ENCODE results near the gene ZNF618.

ZNF618 gene

DNA sequence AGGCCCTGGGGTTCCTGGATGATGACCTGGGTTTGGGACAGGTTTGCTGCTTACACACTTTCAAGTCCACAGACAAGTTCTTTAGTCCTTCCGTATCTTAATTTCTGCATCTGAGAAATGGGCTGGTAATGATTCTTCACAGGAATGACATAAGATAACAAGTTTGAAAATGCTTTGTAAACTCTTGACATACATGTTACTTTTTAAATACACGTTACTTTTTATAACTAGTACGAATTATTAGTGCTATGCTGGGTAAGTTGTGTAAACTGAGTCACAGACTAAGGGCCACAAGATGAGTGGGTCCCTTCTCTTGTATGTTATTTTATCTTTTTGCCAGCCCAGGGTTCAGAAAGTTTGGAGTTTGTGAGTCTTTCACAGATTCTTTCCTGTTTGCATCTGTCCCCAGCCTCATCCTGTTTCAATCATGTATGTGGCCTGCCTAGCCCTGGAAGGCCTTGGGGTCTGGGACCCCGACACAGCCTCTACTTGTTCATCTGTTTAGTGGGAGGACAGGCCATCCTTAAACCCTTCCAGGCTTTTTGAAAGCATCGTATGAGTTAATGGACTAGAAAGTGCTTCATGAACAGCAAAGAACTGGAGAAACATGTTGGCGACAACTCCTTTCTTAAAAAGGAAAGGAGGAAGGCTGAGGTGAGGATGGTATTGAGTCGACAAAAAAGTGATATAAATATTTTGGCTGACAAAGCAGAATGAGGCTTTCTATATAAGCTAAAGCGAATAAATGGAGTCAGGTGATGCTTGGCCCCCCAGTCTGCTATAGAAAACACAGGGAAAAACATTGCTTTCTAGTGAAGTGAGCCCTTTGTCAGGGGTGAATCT lies 9.3 kb downstream of the ZNF618 start:
- no peak for DNase-seq

DNA sequence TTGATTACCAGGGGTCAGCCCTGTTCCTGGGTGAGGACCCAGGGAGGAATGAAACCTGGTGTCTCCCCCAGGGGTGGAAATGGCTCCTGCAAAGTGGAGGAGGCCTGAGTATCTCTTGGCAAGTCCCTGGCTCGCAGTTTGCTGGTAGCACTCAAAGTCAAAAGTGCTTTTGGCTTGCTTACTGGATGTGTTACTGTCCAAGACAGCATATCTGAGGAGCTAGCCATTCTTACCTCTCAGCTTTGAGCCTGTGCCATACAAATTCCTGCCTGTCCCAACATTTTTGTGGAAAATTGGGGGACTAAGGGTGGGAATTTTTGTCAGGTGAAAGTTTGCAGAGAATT lies 9.9 kb downstream of the ZNF618 start:
- no peak for DNase-seq

DNA sequence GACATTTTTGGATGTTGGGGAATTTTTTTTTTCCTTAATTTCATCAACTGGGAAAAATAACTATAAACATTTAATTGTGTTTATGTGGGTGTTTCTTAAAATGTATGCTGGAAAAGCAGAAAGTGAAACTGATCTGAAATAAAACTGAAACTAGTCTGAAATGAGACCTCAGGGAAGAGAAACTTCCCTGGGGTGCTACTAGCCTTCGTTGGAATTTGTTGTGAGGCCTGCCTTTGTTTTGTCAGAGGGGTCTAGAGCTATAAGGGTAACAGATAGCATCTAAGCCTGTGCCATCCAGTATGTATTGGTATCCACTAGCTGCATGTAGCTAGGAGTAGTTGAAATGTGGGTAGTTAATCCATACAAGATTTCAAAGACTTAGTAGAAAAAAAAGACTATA lies 10.4 kb downstream of the ZNF618 start:
- no peak for DNase-seq

DNA sequence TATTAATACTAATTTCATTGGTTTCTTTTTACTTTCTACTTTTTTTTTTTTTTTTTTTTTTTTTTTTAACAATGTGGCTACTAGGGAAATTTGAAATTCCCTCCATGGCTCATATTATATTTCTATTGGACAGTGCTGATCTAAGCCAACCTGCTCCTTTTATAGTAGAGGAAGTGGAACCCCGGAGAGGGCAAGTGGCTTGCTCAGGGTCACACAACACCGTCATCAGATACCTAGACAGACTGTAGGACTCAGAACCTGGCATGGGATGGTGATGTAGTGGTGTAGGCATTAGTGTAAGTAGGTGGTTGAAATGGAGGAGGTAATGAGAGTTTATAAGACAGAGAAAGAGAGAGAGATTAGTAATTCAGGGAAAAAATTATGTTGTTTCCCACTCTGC lies 10.8 kb downstream of the ZNF618 start:
- DNase-seq: no peak

DNA sequence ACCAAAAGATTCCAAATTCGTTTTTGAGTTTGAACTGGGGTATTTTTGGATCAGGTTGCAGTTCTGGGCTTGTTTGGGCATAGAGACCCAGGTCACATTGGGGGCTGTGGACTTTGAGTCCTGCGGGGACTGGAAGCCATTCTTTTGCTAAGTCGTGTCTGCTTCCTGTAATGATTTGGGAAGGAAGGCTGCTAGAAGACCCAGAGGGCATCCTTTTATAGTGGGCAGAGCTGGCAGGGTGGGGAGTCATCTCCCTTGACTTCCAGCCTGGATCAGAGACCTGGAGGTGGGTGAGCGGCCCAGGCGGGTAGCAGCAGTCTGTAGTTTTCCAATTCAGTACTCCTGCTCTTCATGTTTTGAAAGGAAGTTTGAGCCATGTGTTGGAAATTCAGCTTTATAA lies 11.3 kb downstream of the ZNF618 start:
- DNase-seq: no peak

DNA sequence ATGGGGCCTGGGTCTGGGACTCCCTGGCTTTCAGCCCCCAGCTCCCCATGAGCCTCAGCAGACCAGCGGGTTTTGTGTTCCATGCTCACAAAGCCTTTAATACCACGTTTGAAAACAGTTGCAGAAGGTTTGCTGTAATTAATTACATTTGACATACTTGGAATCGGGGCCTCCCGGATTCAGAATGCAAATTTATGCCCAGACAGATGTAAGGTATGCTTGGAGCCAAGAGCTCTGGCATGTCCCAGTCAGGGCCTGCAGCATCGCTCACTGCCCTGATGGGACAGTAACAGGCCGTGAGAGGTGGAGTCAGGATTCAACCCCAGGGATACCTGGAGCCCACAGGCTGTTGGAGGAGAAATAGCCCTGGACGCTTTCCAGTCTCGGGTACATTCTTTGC lies 12.2 kb downstream of the ZNF618 start:
- DNase-seq: no peak

DNA sequence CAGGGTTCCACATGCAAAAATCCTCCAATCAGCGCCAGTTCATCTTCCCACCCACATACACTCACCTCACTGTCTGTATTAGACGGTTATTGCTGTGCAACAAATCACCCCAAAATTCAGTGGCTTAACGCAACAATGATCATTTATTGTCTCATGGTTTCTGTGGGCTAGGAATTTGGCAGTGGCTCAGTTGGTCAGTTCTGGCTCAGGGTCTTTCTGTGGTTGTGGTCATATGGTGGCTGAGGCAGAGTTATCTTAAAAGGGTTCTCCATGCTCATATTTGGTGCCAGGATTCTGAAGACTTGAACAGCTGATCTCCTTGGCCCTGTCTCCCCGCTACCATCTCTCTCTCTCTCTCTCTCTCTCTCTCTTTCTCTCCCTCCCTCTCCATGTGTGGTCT lies 12.9 kb downstream of the ZNF618 start:
- DNase-seq: no peak

DNA sequence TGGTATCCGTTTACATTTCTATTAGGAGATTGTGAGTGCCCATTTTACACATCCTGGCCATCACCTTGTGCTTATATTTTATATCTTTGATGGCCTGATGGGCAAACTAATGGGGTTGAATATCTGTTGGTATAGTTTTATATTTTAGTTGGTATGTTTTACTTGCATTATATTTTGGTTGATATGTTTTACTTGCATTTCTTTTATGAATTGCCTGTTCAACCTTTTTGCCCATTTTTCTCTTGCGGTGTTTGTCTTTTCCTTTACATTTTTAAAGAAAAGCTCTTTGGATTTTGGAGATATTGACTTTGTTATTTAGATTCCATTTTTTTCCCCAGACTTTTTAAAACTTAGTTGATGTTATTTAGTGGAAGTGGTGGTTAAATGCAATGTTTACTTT lies 14.6 kb downstream of the ZNF618 start:
- no peak for DNase-seq

DNA sequence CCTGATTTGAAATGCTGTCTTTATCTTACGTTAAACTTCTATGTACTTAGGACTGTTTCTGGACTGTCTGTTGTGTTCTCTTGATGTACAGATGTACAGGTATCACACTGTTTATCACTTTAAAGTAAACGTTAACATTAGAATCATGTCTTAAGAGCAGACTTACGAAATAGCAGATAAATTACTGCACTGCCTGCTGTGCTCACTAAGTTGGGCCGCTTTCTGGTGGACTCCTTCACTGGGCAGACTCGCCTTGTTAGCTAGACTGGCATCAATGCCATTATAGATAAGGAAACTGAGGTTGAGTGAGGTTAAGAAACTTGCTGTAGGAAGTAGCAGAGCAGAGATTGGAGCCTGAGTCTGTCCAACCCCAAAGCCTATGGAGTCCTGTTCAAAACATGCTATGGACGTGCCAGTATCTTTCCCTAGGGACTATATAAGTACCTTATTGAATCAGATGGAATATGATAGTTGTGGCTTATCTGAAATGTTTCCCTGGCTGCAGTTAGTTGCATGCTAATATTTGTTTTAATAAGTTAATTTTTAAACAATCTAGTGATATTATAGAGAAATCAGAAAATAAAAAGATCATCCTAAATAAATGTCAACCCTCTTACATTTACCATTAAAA lies 16.9 kb downstream of the ZNF618 start:
- no peak for DNase-seq

DNA sequence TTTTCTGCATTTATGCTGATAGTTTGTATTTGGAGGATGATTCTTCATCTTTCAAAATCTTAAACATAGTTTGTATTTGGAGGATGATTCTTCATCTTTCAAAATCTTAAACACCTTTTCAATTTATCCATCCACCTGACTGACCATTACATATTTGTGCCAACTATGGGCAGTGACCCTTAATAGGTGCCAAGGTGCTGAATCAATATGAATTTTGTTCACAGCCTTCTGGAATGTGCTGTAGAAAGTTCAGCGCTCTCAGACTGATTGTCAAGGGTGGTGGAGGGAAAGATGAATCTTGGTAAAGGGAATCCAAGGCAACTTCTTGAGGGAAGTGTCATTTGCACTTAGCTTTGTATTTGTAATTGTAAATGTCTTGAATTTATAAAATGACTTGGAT lies 18.1 kb downstream of the ZNF618 start:
- DNase-seq: no peak

DNA sequence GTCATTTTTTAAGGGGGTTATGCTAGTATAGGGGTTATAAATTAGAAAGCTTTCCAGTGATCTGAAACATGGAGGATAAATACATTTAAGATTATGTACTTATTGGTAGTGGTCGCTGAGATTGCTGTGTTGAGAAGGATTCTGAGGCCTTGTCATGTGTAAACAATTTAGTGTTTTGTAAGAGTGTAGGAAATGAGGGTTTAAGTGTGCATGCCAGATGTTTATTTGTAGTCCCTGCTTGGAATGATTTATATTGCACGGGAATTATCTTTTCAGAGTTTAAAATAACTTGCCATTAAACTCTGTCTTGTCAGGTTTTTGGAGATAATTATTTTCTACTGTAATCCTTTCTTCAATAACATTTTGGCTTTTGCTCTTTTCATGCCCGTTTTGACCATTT lies 19.4 kb downstream of the ZNF618 start:
- DNase-seq: no peak

DNA sequence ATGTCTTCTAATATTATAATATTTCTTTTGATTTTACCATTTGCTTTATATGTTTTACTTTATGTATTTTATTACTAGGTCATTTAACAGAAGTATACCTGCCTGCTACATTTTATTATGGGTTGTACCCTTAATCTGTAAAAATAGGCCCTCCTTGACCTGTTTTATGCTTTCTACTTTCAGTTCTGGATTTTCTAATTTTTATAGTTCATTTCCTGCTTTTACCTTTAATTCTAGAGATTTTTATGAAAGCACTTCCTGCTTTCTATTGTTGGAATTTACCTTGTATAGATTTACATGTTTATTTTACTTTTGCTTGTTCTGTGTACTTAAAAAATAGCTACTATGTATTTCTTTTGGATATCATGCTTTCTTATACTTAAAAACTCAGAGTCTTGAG lies 20.6 kb downstream of the ZNF618 start:
- DNase-seq: no peak

DNA sequence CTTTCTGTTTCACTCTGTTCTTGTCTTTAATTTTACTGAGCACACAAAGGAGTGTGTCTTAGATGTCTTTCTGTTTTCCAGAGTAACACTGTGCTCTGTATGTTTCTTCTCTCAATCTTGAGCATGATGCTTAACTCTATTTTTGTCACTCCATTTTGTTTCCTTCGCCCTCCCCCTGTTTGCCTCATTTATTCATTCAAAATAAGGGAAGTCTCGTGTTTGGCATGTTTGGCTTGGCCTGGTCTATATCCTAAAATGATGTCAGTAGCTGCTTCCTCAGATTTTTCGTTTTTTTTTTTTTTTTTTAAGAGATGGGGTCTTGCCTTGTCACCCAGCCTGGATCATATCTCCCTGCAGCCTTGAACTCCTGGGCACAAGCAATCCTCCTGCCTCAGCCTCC lies 22.0 kb downstream of the ZNF618 start:
- DNase-seq: no peak

DNA sequence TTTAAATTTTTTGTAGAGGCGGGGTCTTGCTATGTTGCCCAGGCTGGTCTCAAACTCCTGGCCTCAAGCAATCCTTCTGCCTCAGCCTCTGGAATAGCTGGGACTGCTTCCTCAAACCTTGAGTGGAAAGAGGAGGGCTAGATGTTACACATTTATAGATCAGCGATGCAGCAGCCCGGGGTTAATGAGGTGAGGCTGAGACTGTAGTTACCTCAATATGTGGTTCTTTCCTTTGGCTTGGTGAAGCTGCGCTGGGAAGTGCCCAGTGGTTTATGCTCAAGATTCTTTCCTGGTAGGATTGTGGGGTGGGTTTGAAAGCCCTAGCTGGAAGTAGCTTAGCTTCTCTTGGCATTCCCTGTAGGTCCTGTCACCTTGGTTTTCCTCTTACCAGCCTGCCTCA lies 22.5 kb downstream of the ZNF618 start:
- DNase-seq: no peak

DNA sequence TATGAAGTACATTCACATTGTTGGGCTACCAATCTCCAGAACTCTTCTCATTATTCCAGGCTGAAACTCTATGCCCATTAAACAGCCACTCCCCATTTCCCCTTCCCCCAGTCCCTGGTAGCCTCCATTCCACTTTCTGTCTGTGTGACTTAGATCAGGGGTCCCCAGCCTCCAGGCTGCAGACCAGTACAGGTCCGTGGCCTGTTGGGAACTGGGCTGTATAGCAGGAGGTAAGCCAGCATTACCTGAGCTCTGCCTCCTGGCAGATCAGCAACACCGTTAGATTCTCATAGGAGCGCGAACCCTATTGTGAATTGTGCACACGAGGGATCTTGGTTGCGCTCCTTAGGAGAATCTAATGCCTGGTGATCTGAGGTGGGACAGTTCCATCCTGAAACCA lies 23.1 kb downstream of the ZNF618 start:
- DNase-seq: no peak

DNA sequence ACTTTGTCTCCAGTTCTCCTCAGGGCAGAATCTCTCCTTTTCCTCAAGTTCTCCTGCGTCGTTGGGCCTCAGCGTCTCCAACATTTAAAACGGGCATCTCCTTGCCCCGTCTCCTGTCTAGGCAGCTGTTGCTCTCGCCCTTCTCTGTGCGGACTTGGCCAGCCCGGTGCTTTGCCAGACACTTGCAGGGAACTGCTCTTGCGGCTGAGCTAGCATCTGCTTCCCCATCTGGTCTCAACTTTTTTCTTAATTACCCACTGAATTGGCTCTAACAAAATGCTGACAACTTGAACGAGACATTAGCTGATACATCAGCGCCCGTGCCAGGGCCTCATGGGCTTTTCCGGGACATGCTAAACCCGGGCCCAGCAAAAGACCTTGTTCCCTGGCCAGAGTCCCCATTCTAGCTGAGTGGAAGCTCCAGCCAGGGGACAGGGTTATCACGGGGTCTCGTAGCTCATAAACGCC lies 25.1 kb downstream of the ZNF618 start:
- no peak for DNase-seq

DNA sequence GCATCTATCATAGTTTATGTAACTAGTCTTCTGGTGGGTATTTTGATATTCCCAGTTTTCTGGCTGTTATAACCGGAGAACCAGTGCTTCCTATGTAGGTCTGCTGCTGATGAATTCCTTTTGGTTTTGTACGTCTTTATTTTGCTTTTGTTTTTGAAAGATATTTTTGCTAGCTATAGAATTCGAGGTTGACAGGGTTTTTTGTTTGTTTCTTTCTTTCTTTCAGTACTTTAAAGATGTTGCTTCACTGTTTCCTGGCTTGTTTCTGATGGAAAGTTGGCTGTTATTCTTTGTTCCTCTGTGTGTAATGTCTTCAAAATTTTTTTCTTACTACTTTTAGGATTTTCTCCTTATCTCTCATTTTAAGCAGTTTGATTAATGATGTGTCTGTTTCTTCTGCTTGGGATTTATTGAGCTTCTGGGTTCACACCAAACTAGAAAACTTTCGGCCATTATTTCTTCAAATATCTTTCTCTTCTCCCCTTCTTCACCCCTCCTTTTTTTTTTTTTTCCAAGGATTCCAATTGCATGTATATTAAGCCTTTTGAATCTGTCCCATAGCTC lies 27.5 kb downstream of the ZNF618 start:
- no peak for DNase-seq

DNA sequence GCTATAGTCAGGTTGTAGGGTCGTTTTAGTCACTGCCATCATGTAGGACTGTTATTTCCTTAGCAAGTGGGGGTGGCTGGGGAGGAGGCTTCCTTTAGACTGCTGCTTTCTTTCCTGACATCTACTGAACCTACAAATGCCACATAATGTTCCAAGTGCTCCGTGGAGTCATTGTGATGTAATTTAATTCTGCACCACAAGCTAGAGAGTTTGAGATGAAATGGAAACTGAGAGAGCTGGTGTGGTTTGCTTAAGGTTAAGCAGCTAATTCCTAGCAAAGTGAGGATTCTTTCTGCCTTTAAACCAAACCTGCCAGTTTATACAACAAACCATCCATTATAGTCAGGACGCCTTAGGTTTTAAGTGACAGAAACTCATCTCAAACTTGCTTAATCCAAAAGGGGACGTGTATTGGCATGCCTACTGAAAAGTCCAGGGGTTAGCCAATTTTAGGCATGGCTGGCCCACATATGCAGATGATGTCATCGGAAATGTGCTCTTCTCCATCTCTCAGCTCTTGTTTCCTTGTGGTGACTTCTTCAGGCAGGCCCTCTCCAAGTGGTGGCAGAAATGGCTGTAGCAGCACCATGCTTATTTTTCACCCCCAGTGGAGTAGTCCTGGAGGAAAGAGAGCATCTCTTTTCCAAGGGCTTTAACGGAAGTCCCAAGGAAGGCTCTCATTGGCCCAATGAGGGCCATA lies 30.5 kb downstream of the ZNF618 start:
- no peak for DNase-seq

DNA sequence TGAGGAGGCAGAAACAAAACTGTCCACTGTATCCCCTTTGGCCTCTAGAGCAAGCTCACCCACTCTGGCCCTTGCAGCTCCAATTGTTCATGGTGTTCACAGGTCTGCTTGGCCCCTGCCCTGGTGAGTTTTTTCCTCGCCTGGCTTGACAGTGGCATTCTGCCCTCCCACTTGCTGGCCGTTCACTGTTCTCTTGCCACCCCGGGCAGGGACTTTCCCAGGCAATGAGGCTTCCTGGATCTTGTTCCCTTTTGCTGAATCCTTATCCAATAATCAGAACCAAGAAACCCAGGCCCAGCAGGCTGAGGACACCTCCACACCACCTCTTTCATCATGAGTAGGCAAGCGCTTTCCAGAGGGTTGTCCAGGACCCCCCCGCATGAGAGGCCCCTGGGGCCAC lies 31.2 kb downstream of the ZNF618 start:
- no peak for DNase-seq

DNA sequence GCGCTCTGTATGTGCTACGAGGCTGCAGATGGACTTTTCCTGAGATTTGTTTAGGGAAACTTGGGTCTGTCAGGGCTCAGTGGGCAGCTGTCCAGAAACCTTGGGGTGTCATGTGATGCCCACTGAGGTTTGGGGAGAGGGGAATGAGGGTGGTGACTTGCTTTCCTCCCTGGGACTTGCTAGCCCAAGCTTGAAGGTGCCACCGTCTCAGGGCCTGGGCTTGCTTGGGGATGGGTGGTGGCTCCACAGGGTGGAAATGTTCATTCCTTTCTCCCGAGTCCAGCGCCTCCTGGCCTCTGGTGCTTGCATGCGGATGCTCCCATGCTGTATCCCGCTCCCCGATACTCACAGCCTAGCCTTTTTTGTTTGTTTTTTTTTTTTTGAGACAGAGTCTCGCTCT lies 33.3 kb downstream of the ZNF618 start:
- no peak for DNase-seq

DNA sequence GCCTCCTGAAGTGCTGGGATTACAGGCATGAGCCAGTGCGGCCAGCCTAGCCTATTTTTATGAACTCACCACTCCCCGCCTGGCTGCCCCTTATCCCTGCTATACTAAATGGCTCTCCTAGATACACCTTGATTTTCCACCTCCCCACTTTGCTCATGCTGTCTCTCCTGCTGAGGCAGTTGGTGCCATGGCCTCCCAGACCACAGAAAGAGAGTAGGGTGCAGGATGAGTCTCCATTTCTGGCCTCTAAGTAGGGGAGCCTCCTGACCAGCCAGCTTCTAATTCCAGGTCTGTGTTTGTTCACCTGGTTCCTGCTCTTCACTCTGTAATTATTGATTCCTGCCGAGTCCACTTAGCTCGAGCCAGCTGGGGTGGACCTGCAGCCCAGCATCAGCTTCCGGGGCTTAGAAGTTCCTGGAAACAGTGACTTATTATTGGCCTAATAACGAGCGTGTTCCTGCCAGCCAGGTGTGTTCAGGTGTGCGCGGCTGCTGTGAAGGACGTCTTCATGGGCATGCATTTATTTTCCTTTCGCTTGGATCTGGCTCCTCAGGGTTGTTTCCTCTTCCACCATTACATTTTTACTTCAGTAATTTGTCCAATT lies 34.0 kb downstream of the ZNF618 start:
- peak; percentile 32 for DNase-seq

DNA sequence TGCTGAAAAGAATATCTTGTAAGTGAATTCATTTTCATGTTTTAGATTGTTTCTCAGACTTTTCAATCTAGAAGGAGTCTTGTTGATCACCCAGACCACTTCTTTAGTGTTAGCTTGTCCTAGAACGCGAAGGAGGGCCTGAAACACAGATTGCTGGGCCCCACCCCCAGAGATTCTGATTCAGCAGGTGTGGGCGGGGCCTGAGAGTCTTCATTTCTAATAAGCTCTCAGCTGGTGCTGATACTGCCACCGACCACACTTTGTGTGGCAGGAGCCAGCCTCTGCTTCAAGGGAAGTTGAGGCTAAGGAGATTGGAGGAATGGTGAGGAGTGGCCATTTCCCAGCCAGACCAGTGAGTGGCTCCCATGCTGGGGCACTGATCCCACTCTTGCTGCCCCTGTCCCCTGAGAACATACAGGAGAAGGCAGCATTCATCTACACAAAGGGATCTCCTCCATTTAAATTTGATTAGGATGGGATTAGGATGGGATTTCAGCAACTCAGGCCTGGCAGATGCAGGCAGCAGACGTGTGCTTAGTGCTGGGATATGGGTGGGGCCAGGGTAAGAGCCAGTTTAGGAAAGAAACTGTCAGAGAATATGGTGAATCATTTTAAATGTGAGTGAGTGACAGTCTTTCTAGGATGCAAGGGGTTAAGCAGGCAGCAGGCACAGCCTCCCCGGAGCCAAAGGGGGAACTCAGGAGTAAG lies 35.9 kb downstream of the ZNF618 start:
- no peak for DNase-seq

DNA sequence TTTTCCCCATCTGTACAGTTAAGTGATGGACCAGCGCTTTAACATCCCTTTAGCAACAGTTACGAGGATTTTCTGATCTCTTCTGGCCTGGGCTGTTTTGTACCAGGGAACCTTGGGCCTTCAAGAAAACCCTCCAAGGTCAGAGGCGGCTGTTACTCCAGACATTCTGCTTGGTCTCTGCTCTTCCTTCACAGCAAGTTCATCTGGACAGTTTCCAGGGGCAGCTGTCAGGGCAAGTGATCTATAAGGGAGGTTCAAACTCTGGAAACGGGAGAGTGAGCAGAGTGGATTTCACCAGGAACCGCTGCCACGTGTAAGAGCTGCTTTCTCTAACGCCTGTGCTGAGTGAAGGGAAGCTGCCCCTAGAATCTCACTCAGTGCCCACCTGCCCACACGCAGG lies 36.7 kb downstream of the ZNF618 start:
- no peak for DNase-seq
